ENCODE data around the gene IFITM2. TPM values are rescaled to one million over a fixed set of nuclear protein-coding genes. Genes with fewer than 3 reads are reported as not detected.

Gene IFITM2
- total and polyA plus RNA-seq, 2 of the 4 experiments (the other 2 are of a cell fraction), result 31.2 to 564 TPM

- TF ChIP-seq, protein P1, sequence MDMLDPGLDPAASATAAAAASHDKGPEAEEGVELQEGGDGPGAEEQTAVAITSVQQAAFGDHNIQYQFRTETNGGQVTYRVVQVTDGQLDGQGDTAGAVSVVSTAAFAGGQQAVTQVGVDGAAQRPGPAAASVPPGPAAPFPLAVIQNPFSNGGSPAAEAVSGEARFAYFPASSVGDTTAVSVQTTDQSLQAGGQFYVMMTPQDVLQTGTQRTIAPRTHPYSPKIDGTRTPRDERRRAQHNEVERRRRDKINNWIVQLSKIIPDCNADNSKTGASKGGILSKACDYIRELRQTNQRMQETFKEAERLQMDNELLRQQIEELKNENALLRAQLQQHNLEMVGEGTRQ (IDR thresholded peaks at IDR 0.05; ENCODE audit: low read depth, low read length), result no peak
These were observed 4.6 kb downstream of the IFITM2 start (continued) for GRCh38 chr11:312092-312816.

DNA sequence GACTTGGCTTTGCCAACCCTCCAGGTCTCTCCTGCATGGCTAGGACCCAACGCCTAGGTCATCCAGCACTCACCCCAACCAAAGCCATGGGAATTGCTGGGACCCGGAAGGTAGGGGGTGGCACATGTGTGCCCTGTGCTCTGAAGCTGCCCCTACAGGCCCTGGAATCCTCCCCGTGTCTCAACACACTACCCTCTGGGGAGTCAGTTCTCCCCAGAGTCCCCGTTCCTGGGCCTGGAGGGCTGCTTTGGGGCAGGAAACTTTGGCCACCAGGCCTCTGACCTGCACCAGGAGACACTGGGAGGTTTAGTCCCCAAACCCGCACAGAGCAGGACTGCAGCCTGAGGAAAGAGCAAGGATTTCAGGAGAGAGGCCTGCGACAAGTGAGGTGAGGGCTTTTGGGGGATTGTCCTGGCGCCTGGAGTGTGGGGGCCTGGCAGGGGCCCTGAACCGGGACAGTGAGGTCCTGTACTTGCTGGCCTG, 5.7 kb downstream of the IFITM2 start:
- in situ Hi-C loops (cut with MboI; ENCODE audit: low sequenced_read_pairs) (no loop called here), intact Hi-C loops (cut with micrococcal nuclease) (loop anchor here (2.0 kb wide), 1 partner anchor 43 kb away; no protein-coding TSS in a partner anchor), dilution Hi-C loops (cut with HindIII; ENCODE audit: low sequenced_read_pairs, unreplicated experiment) (no loop called here)
- Histone ChIP-seq H2BK15ac (ENCODE audit: low read depth, low read length) (peak overlapping the region; percentile 49; the same call in 2 of the 3 replicates), H2BK5ac (ENCODE audit: low read depth, low read length, poor library complexity, severe bottlenecking) (peak overlapping the region; percentile 87), H3K79me1 (ENCODE audit: low read depth in 1 of 2, low read length in 2 of 2) (peaks cover 5 to 39% of the 10 kb centered on the region in 2 experiments; a peak in 3 of 4 replicates), H3K23ac (ENCODE audit: low read depth, low read length) (peak overlapping the region; percentile 53), H4K5ac (ENCODE audit: low read depth, low read length) (peak overlapping the region; percentile 57), H3K4ac (ENCODE audit: low read depth, low read length) (peak overlapping the region; percentile 88), H3K56ac (ENCODE audit: extremely low read depth, insufficient read depth, low read length) (peak overlapping the region; percentile 77; the same call in 1 of the 2 replicates), H3K4me1 (ENCODE audit: control insufficient read depth, insufficient read depth, low read length) (peaks cover 23% of the 10 kb centered on the region), H2AFZ (replicated peaks; ENCODE audit: low read length, poor library complexity) (peak overlapping the region; percentile 95), H3K9me1 (ENCODE audit: insufficient read depth, low read length) (0 out of 2 replicates have a peak, but pooled peaks cover 5% of the 10 kb centered on the region), H2BK20ac (ENCODE audit: low read depth, low read length) (peak overlapping the region; percentile 62; the same call in 1 of the 2 replicates), H3K9ac (ENCODE audit: low read depth, low read length) (peak overlapping the region; percentile 48), H4K91ac (ENCODE audit: insufficient read depth, low read depth, low read length) (peak overlapping the region; percentile 88), H4K20me1 (ENCODE audit: insufficient read depth, low read length) (peaks cover 3% of the 10 kb centered on the region; the same call in 1 of the 2 replicates), H3K36me3 (ENCODE audit: control insufficient read depth, insufficient read depth, low read length) (peaks cover 5% of the 10 kb centered on the region; the same call in 1 of the 2 replicates), H3K9me3 (ENCODE audit: control insufficient read depth, insufficient read depth, low read length) (no peaks in the 10 kb centered on the region), H4K8ac (ENCODE audit: low read depth in 2 of 2, low read length in 2 of 2) (peak overlapping the region; percentile 33 to 87; a peak in 3 of 4 replicates), H2AK5ac (ENCODE audit: low read depth, low read length) (peak overlapping the region; percentile 92), H3K4me2 (ENCODE audit: low read depth, low read length) (no peak overlapping the region), H3K18ac (ENCODE audit: low read depth, low read length) (peak overlapping the region; percentile 52; the same call in 1 of the 2 replicates), H3K14ac (replicated peaks; ENCODE audit: low read depth, low read length) (peak overlapping the region; percentile 67), H2BK120ac (ENCODE audit: low read depth, low read length) (peak overlapping the region; percentile 71), H3K4me3 (ENCODE audit: insufficient read depth, low read depth, low read length) (no peak overlapping the region), H3K27me3 (ENCODE audit: control insufficient read depth, insufficient read depth, low read length) (no peaks in the 10 kb centered on the region), H3K27ac (ENCODE audit: insufficient read depth, low read length) (peak overlapping the region; percentile 85), H2AK9ac (replicated peaks; ENCODE audit: low read depth, low read length, poor library complexity) (peak overlapping the region; percentile 99)
- 75% methylated on average over 2 of the region's 8 CpGs; no CpG with 5 or more reads in 1 of the 2 experiments for WGBS, 2 experiments (ENCODE audit: extremely low coverage in 2 of 2, insufficient read length in 1 of 2)
- no TSS peak for BruUV-seq (replicated peaks)
- DNase-seq (no peak), ATAC-seq (ENCODE audit: low read depth) (no peak)
- POLR2A ChIA-PET (ENCODE audit: unreplicated experiment), result no interaction called here
- CTCF ChIA-PET, result interaction anchor here (1.2 kb wide), 1 partner anchor 11 kb away, joined by 3 read pairs; no protein-coding TSS in a partner anchor
- TF ChIP-seq POLR2A (IDR thresholded peaks at IDR 0.05; ENCODE audit: low read depth, low read length) (no peak), CHD1 (IDR thresholded peaks at IDR 0.05; ENCODE audit: low read depth, low read length) (no peak)

All from IMR-90 (cell line).